HL-60 (cell line): ENCODE measurements around the gene PRKRIP1.

Experiments used
- DNase-seq, 2 experiments: peaks; one replicate each; pipeline ENCODE4 v3.0.0-alpha.2; 2010 to 2020; ENCODE audit warnings: low read depth in 1 of 2, low spot score in 1 of 2
- H3K27ac ChIP-seq: fragments of 250-450 bp; sonication (Bioruptor Pico); replicated peaks from 2 replicates; pipeline ENCODE4 v1.5.1; 2020; ENCODE audit warnings: mild to moderate bottlenecking, moderate library complexity
- H3K27me3 ChIP-seq: fragments of 250-450 bp; sonication (Bioruptor Pico); 2 replicates; pipeline ENCODE4 v1.5.1; 2021; ENCODE audit warnings: mild to moderate bottlenecking, moderate library complexity; ENCODE audit not compliant: insufficient read depth, poor library complexity, severe bottlenecking
- H3K4me3 ChIP-seq: replicated peaks from 2 replicates; pipeline ENCODE4 v1.5.1; 2011; ENCODE audit warnings: mild to moderate bottlenecking, control low read depth, low read length; ENCODE audit not compliant: insufficient read depth
- GABPA ChIP-seq: IDR thresholded peaks from 2 replicates; pipeline ENCODE4 v1.6.1; 2012; ENCODE audit warnings: low read depth
- POLR2AphosphoS5 ChIP-seq: IDR thresholded peaks from 2 replicates; pipeline ENCODE4 v1.6.1; 2012; ENCODE audit warnings: low read depth
- REST ChIP-seq: IDR thresholded peaks from 2 replicates; pipeline ENCODE4 v1.6.1; 2012; ENCODE audit warnings: low read depth; ENCODE audit not compliant: insufficient replicate concordance
- SPI1 ChIP-seq: IDR thresholded peaks from 2 replicates; pipeline ENCODE4 v1.6.1; 2012; ENCODE audit warnings: low read depth, mild to moderate bottlenecking, borderline replicate concordance
- TF ChIP-seq, protein P1 (sequence below): IDR thresholded peaks from one replicate; pipeline ENCODE4 v1.5.1; 2011; ENCODE audit warnings: low read length, control low read depth, inconsistent platforms; ENCODE audit not compliant: insufficient read depth

PRKRIP1 gene

GRCh38 chr7:102446387-102447156, 50.4 kb downstream of the PRKRIP1 start:
- H3K4me3 ChIP-seq, result no peak overlapping the region
- DNase-seq, result no peak
- H3K27ac ChIP-seq, result no peak overlapping the region
- TF ChIP-seq, protein P1, sequence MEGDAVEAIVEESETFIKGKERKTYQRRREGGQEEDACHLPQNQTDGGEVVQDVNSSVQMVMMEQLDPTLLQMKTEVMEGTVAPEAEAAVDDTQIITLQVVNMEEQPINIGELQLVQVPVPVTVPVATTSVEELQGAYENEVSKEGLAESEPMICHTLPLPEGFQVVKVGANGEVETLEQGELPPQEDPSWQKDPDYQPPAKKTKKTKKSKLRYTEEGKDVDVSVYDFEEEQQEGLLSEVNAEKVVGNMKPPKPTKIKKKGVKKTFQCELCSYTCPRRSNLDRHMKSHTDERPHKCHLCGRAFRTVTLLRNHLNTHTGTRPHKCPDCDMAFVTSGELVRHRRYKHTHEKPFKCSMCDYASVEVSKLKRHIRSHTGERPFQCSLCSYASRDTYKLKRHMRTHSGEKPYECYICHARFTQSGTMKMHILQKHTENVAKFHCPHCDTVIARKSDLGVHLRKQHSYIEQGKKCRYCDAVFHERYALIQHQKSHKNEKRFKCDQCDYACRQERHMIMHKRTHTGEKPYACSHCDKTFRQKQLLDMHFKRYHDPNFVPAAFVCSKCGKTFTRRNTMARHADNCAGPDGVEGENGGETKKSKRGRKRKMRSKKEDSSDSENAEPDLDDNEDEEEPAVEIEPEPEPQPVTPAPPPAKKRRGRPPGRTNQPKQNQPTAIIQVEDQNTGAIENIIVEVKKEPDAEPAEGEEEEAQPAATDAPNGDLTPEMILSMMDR, result no peak
- TF ChIP-seq GABPA, result no peak
- no peak for TF ChIP-seq SPI1
- 0 out of 2 replicates have a peak, but pooled peaks have one; percentile 31 for TF ChIP-seq POLR2AphosphoS5
- H3K27me3 ChIP-seq, result no peaks in the 10 kb centered on the region

DNA sequence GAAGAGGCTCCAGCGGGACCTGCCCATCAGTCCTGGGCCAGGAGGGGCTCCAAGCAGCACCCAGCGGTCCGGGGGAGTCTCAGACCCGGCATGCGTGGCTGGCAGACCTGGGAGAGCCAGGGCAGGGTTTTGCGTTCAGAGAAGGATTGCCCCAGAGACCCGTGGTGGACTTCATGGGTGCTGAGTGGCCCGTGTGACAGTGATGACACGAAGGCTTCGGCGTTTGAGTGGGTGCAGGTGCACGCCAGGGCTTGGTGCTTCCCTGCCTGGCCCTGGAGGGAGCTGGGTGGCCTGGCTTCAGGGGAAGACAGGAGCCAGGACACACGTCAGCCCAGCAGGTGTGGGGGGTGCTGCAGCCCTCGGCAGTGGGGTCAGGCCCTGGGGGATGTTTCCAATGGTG, 51.1 kb downstream of the PRKRIP1 start:
- Histone ChIP-seq H3K27me3 (no peaks in the 10 kb centered on the region), H3K27ac (no peak overlapping the region), H3K4me3 (no peak overlapping the region)
- TF ChIP-seq, protein P1, result no peak
- no peak for TF ChIP-seq GABPA
- no peak for TF ChIP-seq POLR2AphosphoS5
- TF ChIP-seq REST, result no peak
- TF ChIP-seq SPI1, result no peak
- DNase-seq, result no peak

- TF ChIP-seq REST, result no peak
- no peak overlapping the region for H3K27ac ChIP-seq
- DNase-seq, result no peak
- no peak overlapping the region for H3K4me3 ChIP-seq
- H3K27me3 ChIP-seq, result no peaks in the 10 kb centered on the region
Observed at GRCh38 chr7:102449136-102449535, 53.0 kb downstream of the PRKRIP1 start.

DNA sequence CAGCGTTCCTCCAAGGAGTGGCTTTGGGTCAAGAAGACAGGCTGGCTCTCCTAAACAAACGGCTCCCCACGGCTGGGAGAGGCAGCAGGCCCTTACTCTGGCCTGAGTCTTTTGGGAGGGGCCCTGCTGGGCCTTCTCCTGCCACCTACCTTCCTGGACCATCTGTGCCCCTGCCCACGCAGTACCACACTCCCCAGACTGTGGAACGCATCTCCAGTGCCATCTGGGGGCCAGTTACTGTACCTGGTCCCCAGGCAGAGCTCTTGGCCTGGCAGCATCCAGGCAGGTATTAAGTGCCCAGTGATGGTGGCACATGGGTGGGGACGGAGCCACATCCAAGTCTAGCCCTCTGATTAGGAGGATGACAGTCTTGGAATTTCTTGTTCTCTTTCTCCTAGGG, 54.1 kb downstream of the PRKRIP1 start:
- Histone ChIP-seq H3K27me3 (no peaks in the 10 kb centered on the region), H3K27ac (no peak overlapping the region), H3K4me3 (no peak overlapping the region)
- peak in 1 of 2 experiments; percentile 53 for DNase-seq
- TF ChIP-seq GABPA, result no peak
- TF ChIP-seq REST, result no peak
- no peak for TF ChIP-seq SPI1
- TF ChIP-seq, protein P1, result peak; percentile 5
- TF ChIP-seq POLR2AphosphoS5, result peak; percentile 54; the same call in 1 of the 2 replicates
